Esophagus squamous epithelium (tissue), 4 donors: ENCODE results near the gene FCAR.
"Not testable (repeated sequence)": the region's sequence is repeated elsewhere in the genome, so short reads cannot be mapped to it uniquely, and the experiment has no call there.

Experiments used
- POLR2A ChIP-seq, 4 donors: fragments of 450-650 bp; IDR thresholded peaks; one replicate each; pipeline ENCODE4 v1.6.1; 2017; ENCODE audit warnings: antibody characterized with exemption in 4 of 4, mild to moderate bottlenecking in 4 of 4, moderate library complexity in 3 of 4
- TF ChIP-seq, protein P1 (sequence below), 6 experiments: fragments of 450-650 bp in 4 of 6; fragments of 200-600 bp in 2 of 6; sonication (generic) in 2 of 6; IDR thresholded peaks; one replicate each; pipeline ENCODE4 v1.5.1; 2016 to 2019; ENCODE audit warnings: antibody characterized with exemption in 6 of 6, mild to moderate bottlenecking in 4 of 6, moderate library complexity in 4 of 6

DNA sequence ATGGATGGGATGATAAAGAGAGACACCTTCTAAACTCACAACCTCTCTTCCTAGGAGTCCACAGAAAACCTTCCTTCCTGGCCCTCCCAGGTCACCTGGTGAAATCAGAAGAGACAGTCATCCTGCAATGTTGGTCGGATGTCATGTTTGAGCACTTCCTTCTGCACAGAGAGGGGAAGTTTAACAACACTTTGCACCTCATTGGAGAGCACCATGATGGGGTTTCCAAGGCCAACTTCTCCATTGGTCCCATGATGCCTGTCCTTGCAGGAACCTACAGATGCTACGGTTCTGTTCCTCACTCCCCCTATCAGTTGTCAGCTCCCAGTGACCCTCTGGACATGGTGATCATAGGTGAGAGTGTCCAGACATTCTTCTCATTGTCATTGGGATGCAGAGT is 36.5 kb upstream of the FCAR start:
- not testable (repeated sequence) for TF ChIP-seq POLR2A (IDR thresholded peaks at IDR 0.05)
- TF ChIP-seq, protein P1, sequence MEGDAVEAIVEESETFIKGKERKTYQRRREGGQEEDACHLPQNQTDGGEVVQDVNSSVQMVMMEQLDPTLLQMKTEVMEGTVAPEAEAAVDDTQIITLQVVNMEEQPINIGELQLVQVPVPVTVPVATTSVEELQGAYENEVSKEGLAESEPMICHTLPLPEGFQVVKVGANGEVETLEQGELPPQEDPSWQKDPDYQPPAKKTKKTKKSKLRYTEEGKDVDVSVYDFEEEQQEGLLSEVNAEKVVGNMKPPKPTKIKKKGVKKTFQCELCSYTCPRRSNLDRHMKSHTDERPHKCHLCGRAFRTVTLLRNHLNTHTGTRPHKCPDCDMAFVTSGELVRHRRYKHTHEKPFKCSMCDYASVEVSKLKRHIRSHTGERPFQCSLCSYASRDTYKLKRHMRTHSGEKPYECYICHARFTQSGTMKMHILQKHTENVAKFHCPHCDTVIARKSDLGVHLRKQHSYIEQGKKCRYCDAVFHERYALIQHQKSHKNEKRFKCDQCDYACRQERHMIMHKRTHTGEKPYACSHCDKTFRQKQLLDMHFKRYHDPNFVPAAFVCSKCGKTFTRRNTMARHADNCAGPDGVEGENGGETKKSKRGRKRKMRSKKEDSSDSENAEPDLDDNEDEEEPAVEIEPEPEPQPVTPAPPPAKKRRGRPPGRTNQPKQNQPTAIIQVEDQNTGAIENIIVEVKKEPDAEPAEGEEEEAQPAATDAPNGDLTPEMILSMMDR (IDR thresholded peaks at IDR 0.05), result not testable (repeated sequence)
